ENCODE measurements around the gene NOX4. TPM values are rescaled to one million over a fixed set of nuclear protein-coding genes. Genes with fewer than 3 reads are reported as not detected.

NOX4 gene
- total RNA-seq, 2 experiments from 2014 or later = not detected

GRCh38 chr11:89500336-89500735, 9.2 kb upstream of the NOX4 start:
- no peaks in the 10 kb centered on the region for H3K4me1 Mint-ChIP-seq (ENCODE audit: low read depth)
- no peak overlapping the region for H3K4me3 Mint-ChIP-seq
- H3K27ac Mint-ChIP-seq = no peak overlapping the region
- intact Hi-C loops (cut with micrococcal nuclease) = no loop called here
- ChIA-PET CTCF (no interaction called here), POLR2A (no interaction called here)
- no peaks in the 10 kb centered on the region for H3K27me3 Mint-ChIP-seq
- DNase-seq = no peak
- H3K9me3 Mint-ChIP-seq = peaks cover 4% of the 10 kb centered on the region
- H3K36me3 Mint-ChIP-seq = no peaks in the 10 kb centered on the region

GRCh38 chr11:89498845-89499448, 7.8 kb upstream of the NOX4 start:
- DNase-seq = no peak
- intact Hi-C loops (cut with micrococcal nuclease) = no loop called here
- ChIA-PET POLR2A (no interaction called here), CTCF (no interaction called here)
- Mint-ChIP-seq H3K4me3 (no peak overlapping the region), H3K27me3 (no peaks in the 10 kb centered on the region), H3K4me1 (ENCODE audit: low read depth) (no peaks in the 10 kb centered on the region), H3K36me3 (no peaks in the 10 kb centered on the region), H3K27ac (no peak overlapping the region), H3K9me3 (peaks cover 2% of the 10 kb centered on the region)

GRCh38 chr11:89495951-89496350, 4.8 kb upstream of the NOX4 start:
- ChIA-PET CTCF (interaction anchor here (0.7 kb wide), 1 partner anchor 42 kb away, joined by 3 read pairs; no protein-coding TSS in a partner anchor), POLR2A (no interaction called here)
- no peak overlapping the region for H3K27ac Mint-ChIP-seq
- H3K27me3 Mint-ChIP-seq = peaks cover 4% of the 10 kb centered on the region
- no peak overlapping the region for H3K4me3 Mint-ChIP-seq
- DNase-seq = no peak
- no peaks in the 10 kb centered on the region for H3K36me3 Mint-ChIP-seq
- H3K4me1 Mint-ChIP-seq (ENCODE audit: low read depth) = no peaks in the 10 kb centered on the region
- H3K9me3 Mint-ChIP-seq = peaks cover 2% of the 10 kb centered on the region
- intact Hi-C loops (cut with micrococcal nuclease) = no loop called here

- Mint-ChIP-seq H3K36me3 (no peaks in the 10 kb centered on the region), H3K9me3 (peaks cover 2% of the 10 kb centered on the region), H3K4me3 (no peak overlapping the region), H3K27me3 (peaks cover 14% of the 10 kb centered on the region), H3K27ac (no peak overlapping the region), H3K4me1 (ENCODE audit: low read depth) (no peaks in the 10 kb centered on the region)
- DNase-seq = no peak
- ChIA-PET POLR2A (no interaction called here), CTCF (no interaction called here)
- intact Hi-C loops (cut with micrococcal nuclease) = no loop called here
Measured at GRCh38 chr11:89493431-89493830, 2.3 kb upstream of the NOX4 start.

- ChIA-PET POLR2A (no interaction called here), CTCF (no interaction called here)
- H3K27me3 Mint-ChIP-seq = peaks cover 14% of the 10 kb centered on the region
- no peak overlapping the region for H3K27ac Mint-ChIP-seq
- H3K9me3 Mint-ChIP-seq = no peaks in the 10 kb centered on the region
- intact Hi-C loops (cut with micrococcal nuclease) = no loop called here
- no peak for DNase-seq
- H3K36me3 Mint-ChIP-seq = no peaks in the 10 kb centered on the region
- H3K4me3 Mint-ChIP-seq = no peak overlapping the region
- no peaks in the 10 kb centered on the region for H3K4me1 Mint-ChIP-seq (ENCODE audit: low read depth)
Measured at GRCh38 chr11:89490602-89490980, 584 bp downstream of the NOX4 start.

- no peaks in the 10 kb centered on the region for H3K4me1 Mint-ChIP-seq (ENCODE audit: low read depth)
- H3K4me3 Mint-ChIP-seq = no peak overlapping the region
- intact Hi-C loops (cut with micrococcal nuclease) = no loop called here
- no peak for DNase-seq
- H3K27ac Mint-ChIP-seq = no peak overlapping the region
- no peaks in the 10 kb centered on the region for H3K36me3 Mint-ChIP-seq
- no peaks in the 10 kb centered on the region for H3K9me3 Mint-ChIP-seq
- CTCF ChIA-PET = no interaction called here
- POLR2A ChIA-PET = no interaction called here
- H3K27me3 Mint-ChIP-seq = peaks cover 14% of the 10 kb centered on the region
Measured at GRCh38 chr11:89489930-89490329, 1.2 kb downstream of the NOX4 start.

GRCh38 chr11:89487016-89487415, 4.2 kb downstream of the NOX4 start:
- intact Hi-C loops (cut with micrococcal nuclease) = no loop called here
- H3K27ac Mint-ChIP-seq = no peak overlapping the region
- no peaks in the 10 kb centered on the region for H3K4me1 Mint-ChIP-seq (ENCODE audit: low read depth)
- POLR2A ChIA-PET = no interaction called here
- no peaks in the 10 kb centered on the region for H3K36me3 Mint-ChIP-seq
- H3K9me3 Mint-ChIP-seq = no peaks in the 10 kb centered on the region
- DNase-seq = no peak
- H3K27me3 Mint-ChIP-seq = peaks cover 14% of the 10 kb centered on the region
- CTCF ChIA-PET = no interaction called here
- H3K4me3 Mint-ChIP-seq = no peak overlapping the region

- ChIA-PET CTCF (no interaction called here), POLR2A (no interaction called here)
- Mint-ChIP-seq H3K27ac (no peak overlapping the region), H3K9me3 (no peaks in the 10 kb centered on the region), H3K36me3 (no peaks in the 10 kb centered on the region), H3K27me3 (peaks cover 3% of the 10 kb centered on the region), H3K4me3 (no peak overlapping the region), H3K4me1 (ENCODE audit: low read depth) (no peaks in the 10 kb centered on the region)
- intact Hi-C loops (cut with micrococcal nuclease) = no loop called here
- DNase-seq = no peak
Measured at GRCh38 chr11:89484896-89485295, 6.3 kb downstream of the NOX4 start.

GRCh38 chr11:89477175-89477574, 14.0 kb downstream of the NOX4 start:
- POLR2A ChIA-PET = no interaction called here

GRCh38 chr11:89463266-89463780, 27.9 kb downstream of the NOX4 start:
- Mint-ChIP-seq H3K4me3 (no peak overlapping the region), H3K36me3 (no peaks in the 10 kb centered on the region), H3K27me3 (no peaks in the 10 kb centered on the region), H3K27ac (no peak overlapping the region), H3K4me1 (ENCODE audit: low read depth) (no peaks in the 10 kb centered on the region), H3K9me3 (peaks cover 7% of the 10 kb centered on the region)
- no peak for DNase-seq
- intact Hi-C loops (cut with micrococcal nuclease) = no loop called here
- ChIA-PET CTCF (no interaction called here), POLR2A (no interaction called here)

More at GRCh38 chr11:89477175-89477574, 14.0 kb downstream of the NOX4 start:
- no peaks in the 10 kb centered on the region for H3K9me3 Mint-ChIP-seq
- no peak overlapping the region for H3K27ac Mint-ChIP-seq
- H3K4me3 Mint-ChIP-seq = no peak overlapping the region
- H3K36me3 Mint-ChIP-seq = no peaks in the 10 kb centered on the region
- intact Hi-C loops (cut with micrococcal nuclease) = no loop called here
- no peak for DNase-seq
- no peaks in the 10 kb centered on the region for H3K4me1 Mint-ChIP-seq (ENCODE audit: low read depth)
- CTCF ChIA-PET = no interaction called here
- no peaks in the 10 kb centered on the region for H3K27me3 Mint-ChIP-seq

- H3K36me3 Mint-ChIP-seq = no peaks in the 10 kb centered on the region
- ChIA-PET POLR2A (no interaction called here), CTCF (no interaction called here)
- intact Hi-C loops (cut with micrococcal nuclease) = no loop called here
- no peaks in the 10 kb centered on the region for H3K4me1 Mint-ChIP-seq (ENCODE audit: low read depth)
- H3K27ac Mint-ChIP-seq = no peak overlapping the region
- no peak for DNase-seq
- H3K4me3 Mint-ChIP-seq = no peak overlapping the region
- H3K9me3 Mint-ChIP-seq = peaks cover 12% of the 10 kb centered on the region
- H3K27me3 Mint-ChIP-seq = no peaks in the 10 kb centered on the region
Measured at GRCh38 chr11:89458716-89459115, 32.5 kb downstream of the NOX4 start.

GRCh38 chr11:89457190-89457589, 34.0 kb downstream of the NOX4 start:
- intact Hi-C loops (cut with micrococcal nuclease) = no loop called here
- no peak overlapping the region for H3K27ac Mint-ChIP-seq
- no peaks in the 10 kb centered on the region for H3K27me3 Mint-ChIP-seq
- ChIA-PET POLR2A (no interaction called here), CTCF (no interaction called here)
- H3K4me1 Mint-ChIP-seq (ENCODE audit: low read depth) = no peaks in the 10 kb centered on the region
- no peaks in the 10 kb centered on the region for H3K36me3 Mint-ChIP-seq
- H3K9me3 Mint-ChIP-seq = peaks cover 12% of the 10 kb centered on the region
- no peak for DNase-seq
- H3K4me3 Mint-ChIP-seq = no peak overlapping the region

- Mint-ChIP-seq H3K4me3 (no peak overlapping the region), H3K27ac (no peak overlapping the region), H3K36me3 (no peaks in the 10 kb centered on the region), H3K4me1 (ENCODE audit: low read depth) (no peaks in the 10 kb centered on the region), H3K9me3 (peaks cover 12% of the 10 kb centered on the region), H3K27me3 (no peaks in the 10 kb centered on the region)
- intact Hi-C loops (cut with micrococcal nuclease) = no loop called here
- ChIA-PET POLR2A (no interaction called here), CTCF (no interaction called here)
- no peak for DNase-seq
Measured at GRCh38 chr11:89456681-89457080, 34.5 kb downstream of the NOX4 start.
